WTC11 (cell line): ENCODE data around the gene C1orf159. TPM values are rescaled to one million over a fixed set of nuclear protein-coding genes. Genes with fewer than 3 reads are reported as not detected.

Experiments
- ATAC-seq: fragments of 200-7000 bp; cut with Tn5 transposase; 2 replicates; pipeline ENCODE4 v1.10.0; 2021; ENCODE audit warnings: mild to moderate bottlenecking, moderate library complexity
- CTCF ChIA-PET: fragments of 300-600 bp; sonication (Branson Sonifier 250); formaldehyde crosslinking; loops from one replicate; lab custom pipeline; 2021; ENCODE audit warnings: antibody characterized with exemption; lab: Charles Lee
- POLR2A ChIA-PET: fragments of 350-600 bp; sonication (Branson Sonifier 250); formaldehyde crosslinking; loops from one replicate; lab custom pipeline; 2021; ENCODE audit warnings: antibody characterized with exemption; lab: Charles Lee
- DNase-seq: peaks from one replicate; pipeline ENCODE4 v3.0.0; 2021; ENCODE audit warnings: low spot score
- H3K27ac Mint-ChIP-seq: 2 replicates; pipeline ENCODE4 v1.8.0; 2021; ENCODE audit warnings: mixed read lengths
- H3K27me3 Mint-ChIP-seq: 2 replicates; pipeline ENCODE4 v1.8.0; 2021; ENCODE audit warnings: low read depth, mild to moderate bottlenecking, moderate library complexity, mixed read lengths
- H3K36me3 Mint-ChIP-seq: 2 replicates; pipeline ENCODE4 v1.8.0; 2021; ENCODE audit warnings: mixed read lengths
- H3K4me1 Mint-ChIP-seq: 2 replicates; pipeline ENCODE4 v1.8.0; 2022; ENCODE audit warnings: mixed read lengths
- H3K4me3 Mint-ChIP-seq: 2 replicates; pipeline ENCODE4 v1.8.0; 2021; ENCODE audit warnings: mild to moderate bottlenecking, moderate library complexity, mixed read lengths
- H3K9me3 Mint-ChIP-seq: 2 replicates; pipeline ENCODE4 v1.8.0; 2021; ENCODE audit warnings: mixed read lengths
- CBFB ChIP-seq: sonication (generic); formaldehyde crosslinking; IDR thresholded peaks from 2 replicates; pipeline ENCODE4 v1.8.1; 2022; ENCODE audit warnings: mild to moderate bottlenecking, low read depth, missing genetic modification reagents
- EMX1 ChIP-seq: fragments of 250-450 bp; sonication (Bioruptor Pico); IDR thresholded peaks from 2 replicates; pipeline ENCODE4 v1.8.0; 2021; ENCODE audit warnings: mild to moderate bottlenecking
- ERG ChIP-seq: fragments of 250-450 bp; sonication (Bioruptor Pico); IDR thresholded peaks from 2 replicates; pipeline ENCODE4 v1.8.0; 2021; ENCODE audit warnings: mild to moderate bottlenecking
- FOXP4 ChIP-seq: sonication (generic); formaldehyde crosslinking; IDR thresholded peaks from 2 replicates; pipeline ENCODE4 v1.8.0; 2022; ENCODE audit warnings: mild to moderate bottlenecking, missing genetic modification reagents
- GTF2I ChIP-seq: fragments of 250-450 bp; sonication (Bioruptor Pico); conservative IDR thresholded peaks from 2 replicates; pipeline ENCODE4 v1.4.0; 2021; ENCODE audit warnings: mild to moderate bottlenecking
- HMGXB4 ChIP-seq: sonication (generic); formaldehyde crosslinking; IDR thresholded peaks from 2 replicates; pipeline ENCODE4 v1.8.1; 2023; ENCODE audit warnings: mild to moderate bottlenecking, moderate library complexity, missing genetic modification reagents
- IRF1 ChIP-seq: sonication (generic); formaldehyde crosslinking; IDR thresholded peaks from 2 replicates; pipeline ENCODE4 v1.8.0; 2023; ENCODE audit warnings: missing genetic modification reagents
- IRF2 ChIP-seq: sonication (generic); formaldehyde crosslinking; IDR thresholded peaks from 2 replicates; pipeline ENCODE4 v1.8.0; 2022; ENCODE audit warnings: low read depth, missing genetic modification reagents, borderline replicate concordance
- JAZF1 ChIP-seq: fragments of 250-450 bp; sonication (Bioruptor Pico); IDR thresholded peaks from 2 replicates; pipeline ENCODE4 v1.9.0; 2021; ENCODE audit warnings: moderate library complexity, mild to moderate bottlenecking, inconsistent platforms
- JUN ChIP-seq: sonication (generic); formaldehyde crosslinking; IDR thresholded peaks from 2 replicates; pipeline ENCODE4 v1.8.0; 2023; ENCODE audit warnings: mild to moderate bottlenecking, missing genetic modification reagents
- MLX ChIP-seq: sonication (generic); formaldehyde crosslinking; IDR thresholded peaks from 2 replicates; pipeline ENCODE4 v1.8.1; 2023; ENCODE audit warnings: mild to moderate bottlenecking, missing genetic modification reagents, moderate library complexity
- NR2C2 ChIP-seq: sonication (generic); formaldehyde crosslinking; IDR thresholded peaks from 2 replicates; pipeline ENCODE4 v1.8.0; 2022; ENCODE audit warnings: mild to moderate bottlenecking, missing genetic modification reagents
- SMAD3 ChIP-seq: sonication (generic); formaldehyde crosslinking; IDR thresholded peaks from 2 replicates; pipeline ENCODE4 v1.8.0; 2022; ENCODE audit warnings: missing genetic modification reagents, mild to moderate bottlenecking, borderline replicate concordance
- SMAD4 ChIP-seq: sonication (generic); formaldehyde crosslinking; IDR thresholded peaks from 2 replicates; pipeline ENCODE4 v1.8.0; 2022; ENCODE audit warnings: mild to moderate bottlenecking, missing genetic modification reagents
- TCF7 ChIP-seq: sonication (generic); formaldehyde crosslinking; IDR thresholded peaks from 2 replicates; pipeline ENCODE4 v1.8.0; 2022; ENCODE audit warnings: mild to moderate bottlenecking, low read depth, missing genetic modification reagents, moderate library complexity
- TEAD4 ChIP-seq: sonication (generic); formaldehyde crosslinking; IDR thresholded peaks from 2 replicates; pipeline ENCODE4 v1.8.0; 2022; ENCODE audit warnings: mild to moderate bottlenecking, missing genetic modification reagents
- TP53 ChIP-seq: sonication (generic); formaldehyde crosslinking; IDR thresholded peaks from 2 replicates; pipeline ENCODE4 v1.8.1; 2023; ENCODE audit warnings: mild to moderate bottlenecking, missing genetic modification reagents
- USF2 ChIP-seq: sonication (generic); formaldehyde crosslinking; IDR thresholded peaks from 2 replicates; pipeline ENCODE4 v1.8.1; 2023; ENCODE audit warnings: mild to moderate bottlenecking, missing genetic modification reagents, moderate library complexity
- ZNF219 ChIP-seq: sonication (generic); formaldehyde crosslinking; IDR thresholded peaks from 2 replicates; pipeline ENCODE4 v1.8.0; 2023; ENCODE audit warnings: missing genetic modification reagents, mild to moderate bottlenecking, borderline replicate concordance
- ZNF416 ChIP-seq: fragments of 250-450 bp; sonication (Bioruptor Pico); IDR thresholded peaks from 2 replicates; pipeline ENCODE4 v1.9.0; 2021; ENCODE audit warnings: mild to moderate bottlenecking, inconsistent platforms
- ZNF512 ChIP-seq: sonication (generic); formaldehyde crosslinking; IDR thresholded peaks from 2 replicates; pipeline ENCODE4 v1.8.1; 2022; ENCODE audit warnings: missing genetic modification reagents, borderline replicate concordance
- ZSCAN18 ChIP-seq: fragments of 250-450 bp; sonication (Bioruptor Pico); IDR thresholded peaks from 2 replicates; pipeline ENCODE4 v2.1.2; 2022; ENCODE audit warnings: mild to moderate bottlenecking, moderate library complexity
- total RNA-seq: library from RNA; stranded (reverse); gene quantifications from 3 replicates; pipeline ENCODE4 v1.2.3, GENCODE V29; 2021

The C1orf159 gene
- total RNA-seq, 1 experiment from 2014 or later, result 17.8 TPM

GRCh38 chr1:1094981-1095380 is 20.9 kb downstream of the C1orf159 start (continued):
- no peak for TF ChIP-seq MLX (CRISPR knock-in tag)
- TF ChIP-seq IRF1 (CRISPR knock-in tag), result no peak
- TF ChIP-seq ZNF416 (CRISPR knock-in tag), result no peak
- no peak for TF ChIP-seq ZNF512 (CRISPR knock-in tag)
- no peak for TF ChIP-seq CBFB

GRCh38 chr1:1093610-1093943 is 22.3 kb downstream of the C1orf159 start:
- POLR2A ChIA-PET, result no interaction called here
- DNase-seq (no peak), ATAC-seq (no peak)
- TF ChIP-seq JAZF1, result no peak
- Mint-ChIP-seq H3K27me3 (peaks cover 17% of the 10 kb centered on the region), H3K9me3 (peaks cover 21% of the 10 kb centered on the region), H3K36me3 (0 out of 2 replicates have a peak, but pooled peaks cover 7% of the 10 kb centered on the region), H3K4me1 (no peaks in the 10 kb centered on the region), H3K27ac (no peak overlapping the region), H3K4me3 (no peak overlapping the region)
- CTCF ChIA-PET, result no interaction called here

GRCh38 chr1:1092894-1093609 is 22.8 kb downstream of the C1orf159 start:
- H3K4me3 Mint-ChIP-seq, result no peak overlapping the region
- CTCF ChIA-PET, result interaction anchor here (1.0 to 1.8 kb wide), 2 partner anchors 29 to 199 kb away, joined by 3 to 5 read pairs; no protein-coding TSS in a partner anchor
- POLR2A ChIA-PET, result no interaction called here
- ATAC-seq (no peak), DNase-seq (no peak)
- H3K27ac Mint-ChIP-seq, result no peak overlapping the region
- H3K4me1 Mint-ChIP-seq, result no peaks in the 10 kb centered on the region
- peaks cover 12% of the 10 kb centered on the region for H3K27me3 Mint-ChIP-seq
- H3K9me3 Mint-ChIP-seq, result peaks cover 19% of the 10 kb centered on the region
- TF ChIP-seq ZSCAN18 (no peak), ZNF219 (CRISPR knock-in tag) (no peak), JUN (no peak), SMAD3 (no peak), USF2 (CRISPR knock-in tag) (no peak), IRF2 (CRISPR knock-in tag) (no peak), NR2C2 (no peak), SMAD4 (CRISPR knock-in tag) (no peak), HMGXB4 (no peak), FOXP4 (CRISPR knock-in tag) (no peak), GTF2I (CRISPR knock-in tag) (no peak), TCF7 (CRISPR knock-in tag) (no peak), EMX1 (no peak), ERG (CRISPR knock-in tag) (no peak), MLX (CRISPR knock-in tag) (no peak), TP53 (no peak), TEAD4 (CRISPR knock-in tag) (no peak)
- TF ChIP-seq, all 79 proteins: peak for 0
- 0 out of 2 replicates have a peak, but pooled peaks cover 7% of the 10 kb centered on the region for H3K36me3 Mint-ChIP-seq
